Measurements from ENCODE around the gene TLX3. TPM values are rescaled to one million over a fixed set of nuclear protein-coding genes. Genes with fewer than 3 reads are reported as not detected.

TLX3 gene
- total RNA-seq, 1 experiment from 2014 or later: not detected

- POLR2A ChIA-PET: no interaction called here
- CTCF ChIA-PET: no interaction called here
- H3K4me1 Mint-ChIP-seq: no peaks in the 10 kb centered on the region
Observed at GRCh38 chr5:171285465-171285864, 23.6 kb upstream of the TLX3 start.

GRCh38 chr5:171288066-171288465 is 21.0 kb upstream of the TLX3 start:
- CTCF ChIA-PET: no interaction called here
- ATAC-seq: no peak
- H3K27ac Mint-ChIP-seq: no peak overlapping the region
- H3K27me3 Mint-ChIP-seq (ENCODE audit: low read depth): no peaks in the 10 kb centered on the region; the same call in 1 of the 2 replicates
- no peak for DNase-seq (ENCODE audit: low spot score)
- no peaks in the 10 kb centered on the region for H3K9me3 Mint-ChIP-seq
- POLR2A ChIA-PET: no interaction called here
- H3K4me3 Mint-ChIP-seq: no peak overlapping the region
- peaks cover 1% of the 10 kb centered on the region for H3K4me1 Mint-ChIP-seq
- no peaks in the 10 kb centered on the region for H3K36me3 Mint-ChIP-seq
- TF ChIP-seq KAT7 (CRISPR knock-in tag; IDR thresholded peaks at IDR 0.05; ENCODE audit: borderline replicate concordance) (no peak), SMAD3 (CRISPR knock-in tag; IDR thresholded peaks at IDR 0.05; ENCODE audit: borderline replicate concordance) (no peak), ZBTB43 (CRISPR knock-in tag; IDR thresholded peaks at IDR 0.05) (no peak), E2F4 (CRISPR knock-in tag; IDR thresholded peaks at IDR 0.05; ENCODE audit: borderline replicate concordance, low read depth) (no peak), ERG (CRISPR knock-in tag; IDR thresholded peaks at IDR 0.05) (no peak), ZNF232 (CRISPR knock-in tag; IDR thresholded peaks at IDR 0.05) (no peak), TEAD1 (CRISPR knock-in tag; IDR thresholded peaks at IDR 0.05) (no peak), ZNF263 (CRISPR knock-in tag; IDR thresholded peaks at IDR 0.05; ENCODE audit: low read depth) (no peak), IRF1 (CRISPR knock-in tag; IDR thresholded peaks at IDR 0.05) (no peak), FOXJ3 (CRISPR knock-in tag; IDR thresholded peaks at IDR 0.05; ENCODE audit: borderline replicate concordance) (no peak), ZNF396 (CRISPR knock-in tag; IDR thresholded peaks at IDR 0.05; ENCODE audit: borderline replicate concordance) (no peak), CREM (CRISPR knock-in tag; IDR thresholded peaks at IDR 0.05) (no peak), HMGXB4 (CRISPR knock-in tag; IDR thresholded peaks at IDR 0.05) (no peak), JAZF1 (CRISPR knock-in tag; IDR thresholded peaks at IDR 0.05) (no peak)

More at GRCh38 chr5:171285465-171285864, 23.6 kb upstream of the TLX3 start:
- H3K36me3 Mint-ChIP-seq: no peaks in the 10 kb centered on the region
- TF ChIP-seq TEAD1 (CRISPR knock-in tag; IDR thresholded peaks at IDR 0.05) (no peak), ZMAT4 (CRISPR knock-in tag; IDR thresholded peaks at IDR 0.05) (no peak)
- no peak for DNase-seq (ENCODE audit: low spot score)
- H3K4me3 Mint-ChIP-seq: no peak overlapping the region
- no peaks in the 10 kb centered on the region for H3K9me3 Mint-ChIP-seq
- no peaks in the 10 kb centered on the region; the same call in 1 of the 2 replicates for H3K27me3 Mint-ChIP-seq (ENCODE audit: low read depth)
- no peak for ATAC-seq
- no peak overlapping the region for H3K27ac Mint-ChIP-seq

GRCh38 chr5:171291371-171291770 is 17.7 kb upstream of the TLX3 start:
- Mint-ChIP-seq H3K4me3 (no peak overlapping the region), H3K27me3 (ENCODE audit: low read depth) (no peaks in the 10 kb centered on the region), H3K36me3 (no peaks in the 10 kb centered on the region), H3K27ac (no peak overlapping the region), H3K4me1 (peaks cover 3% of the 10 kb centered on the region), H3K9me3 (no peaks in the 10 kb centered on the region)
- ATAC-seq: no peak
- ChIA-PET CTCF (interaction anchor here (0.6 to 1.1 kb wide), 3 partner anchors 27 to 553 kb away, joined by 3 to 8 read pairs (median 4); no protein-coding TSS in a partner anchor), POLR2A (interaction anchor here (0.6 kb wide), 1 partner anchor 48 kb away, joined by 4 read pairs; no protein-coding TSS in a partner anchor)
- TF ChIP-seq PRRX2 (CRISPR knock-in tag; IDR thresholded peaks at IDR 0.05) (no peak), MLX (CRISPR knock-in tag; IDR thresholded peaks at IDR 0.05) (no peak), PREB (CRISPR knock-in tag; IDR thresholded peaks at IDR 0.05; ENCODE audit: borderline replicate concordance) (no peak), TEAD1 (CRISPR knock-in tag; IDR thresholded peaks at IDR 0.05) (no peak)
- DNase-seq (ENCODE audit: low spot score): no peak

Measured in WTC11 (cell line).